SK-N-SH (cell line): ENCODE results near the gene LYRM2. TPM values are rescaled to one million over a fixed set of nuclear protein-coding genes. Genes with fewer than 3 reads are reported as not detected.

Source experiments
- CTCF ChIA-PET: fragments of 300-600, 350-600 bp; formaldehyde crosslinking; extraction: SDS; loops from one replicate; lab custom pipeline; 2021; lab: Yijun Ruan, JAX
- POLR2A ChIA-PET: fragments of 350-600 bp; sonication (Branson Sonifier 250); formaldehyde crosslinking; extraction: SDS; loops from one replicate; lab custom pipeline; 2020; ENCODE audit warnings: antibody characterized with exemption, inconsistent platforms; lab: Yijun Ruan, JAX
- DNase-seq: peaks from one replicate; pipeline ENCODE4 v3.0.0; 2012
- H2AFZ ChIP-seq: fragments of 200-600 bp; sonication (generic); 2 replicates; pipeline ENCODE4 v1.8.1; 2016; ENCODE audit warnings: antibody characterized with exemption, mild to moderate bottlenecking, low read depth
- H3F3A ChIP-seq: fragments of 200-600 bp; sonication (generic); replicated peaks from 2 replicates; pipeline ENCODE3; 2016; ENCODE audit warnings: antibody characterized with exemption, mild to moderate bottlenecking; ENCODE audit not compliant: insufficient read depth
- H3K27ac ChIP-seq, 2 experiments: fragments of 200-500 bp in 1 of 2; fragments of 200-600 bp in 1 of 2; sonication (Bioruptor generic) in 1 of 2; sonication (generic), shearing (Covaris generic) in 1 of 2; 2 replicates each; pipeline versions ENCODE4 v1.5.1 to v1.6.1; 2014 to 2016; ENCODE audit warnings: low read depth in 2 of 2, inconsistent platforms in 1 of 2, low read length in 1 of 2, mild to moderate bottlenecking in 1 of 2, mixed read lengths in 1 of 2
- H3K27me3 ChIP-seq: fragments of 200-600 bp; sonication (generic), shearing (Covaris generic); 2 replicates; pipeline ENCODE4 v1.6.1; 2016; ENCODE audit warnings: mixed run types; ENCODE audit not compliant: insufficient read depth
- H3K36me3 ChIP-seq, 2 experiments: fragments of 200-500 bp in 1 of 2; fragments of 200-600 bp in 1 of 2; sonication (Bioruptor generic) in 1 of 2; sonication (generic) in 1 of 2; replicated peaks in 1 of 2; 2 replicates each; pipeline versions ENCODE3 to v1.5.1; 2014 to 2016; ENCODE audit warnings: low read length in 1 of 2, mild to moderate bottlenecking in 1 of 2; ENCODE audit not compliant: insufficient read depth in 2 of 2, control insufficient read depth in 1 of 2
- H3K4me1 ChIP-seq, 2 experiments: fragments of 200-500 bp in 1 of 2; fragments of 200-600 bp in 1 of 2; sonication (Bioruptor generic) in 1 of 2; sonication (generic), shearing (Covaris generic) in 1 of 2; 2 replicates each; pipeline versions ENCODE4 v1.5.1 to v1.6.1; 2014 to 2016; ENCODE audit warnings: low read depth in 1 of 2, low read length in 1 of 2, mixed run types in 1 of 2; ENCODE audit not compliant: insufficient read depth in 2 of 2, control insufficient read depth in 1 of 2
- H3K4me2 ChIP-seq: fragments of 200-600 bp; sonication (generic), shearing (Covaris generic); 2 replicates; pipeline ENCODE4 v1.6.1; 2017; ENCODE audit warnings: mixed run types
- H3K4me3 ChIP-seq, 2 experiments: fragments of 200-500 bp in 1 of 2; fragments of 200-600 bp in 1 of 2; sonication (Bioruptor generic) in 1 of 2; sonication (generic), shearing (Covaris generic) in 1 of 2; 2 replicates each; pipeline versions ENCODE4 v1.5.1 to v1.8.1; 2014 to 2016; ENCODE audit warnings: low read depth in 2 of 2, inconsistent platforms in 1 of 2, low read length in 1 of 2, mild to moderate bottlenecking in 1 of 2, mixed read lengths in 1 of 2, moderate library complexity in 1 of 2
- H3K79me2 ChIP-seq: fragments of 200-600 bp; sonication (generic); 2 replicates; pipeline ENCODE4 v1.8.1; 2017; ENCODE audit warnings: mild to moderate bottlenecking; ENCODE audit not compliant: insufficient read depth
- H3K9ac ChIP-seq: fragments of 200-600 bp; sonication (generic); 2 replicates; pipeline ENCODE4 v1.6.1; 2017; ENCODE audit warnings: mixed run types
- H3K9me2 ChIP-seq: fragments of 200-600 bp; sonication (generic); 2 replicates; pipeline ENCODE4 v1.6.1; 2017; ENCODE audit warnings: mixed run types
- H3K9me3 ChIP-seq: fragments of 200-600 bp; sonication (generic); 2 replicates; pipeline ENCODE4 v1.6.1; 2017; ENCODE audit warnings: mixed run types, mild to moderate bottlenecking, moderate library complexity
- H4K20me1 ChIP-seq: fragments of 200-600 bp; sonication (generic); 2 replicates; pipeline ENCODE4 v1.6.1; 2017; ENCODE audit warnings: mild to moderate bottlenecking, mixed run types; ENCODE audit not compliant: insufficient read depth
- CHD2 ChIP-seq: fragments of 150-350 bp; IDR thresholded peaks from 2 replicates; pipeline ENCODE4 v1.6.1; 2018; ENCODE audit warnings: low read length; ENCODE audit not compliant: partially characterized antibody
- CTCF ChIP-seq: fragments of 200-600 bp; sonication (generic); IDR thresholded peaks from 2 replicates; pipeline ENCODE4 v1.6.1; 2017; ENCODE audit warnings: antibody characterized with exemption, mild to moderate bottlenecking, moderate library complexity
- EZH2phosphoT487 ChIP-seq: fragments of 200-600 bp; sonication (generic); IDR thresholded peaks from 2 replicates; pipeline ENCODE4 v1.6.1; 2017; ENCODE audit warnings: low read depth, mixed run types, mild to moderate bottlenecking, antibody characterized with exemption, moderate library complexity, borderline replicate concordance
- FOSL2 ChIP-seq: IDR thresholded peaks from 2 replicates; pipeline ENCODE4 v1.4.0; 2012; ENCODE audit warnings: low read depth, mild to moderate bottlenecking, moderate library complexity, borderline replicate concordance
- PBX3 ChIP-seq: IDR thresholded peaks from 2 replicates; pipeline ENCODE4; 2012
- POLR2AphosphoS5 ChIP-seq: IDR thresholded peaks from 2 replicates; pipeline ENCODE4 v1.6.1; 2012; ENCODE audit warnings: low read depth, low read length
- RAD21 ChIP-seq: IDR thresholded peaks from 2 replicates; pipeline ENCODE4 v1.6.1; 2012; ENCODE audit warnings: mild to moderate bottlenecking, low read length
- REST ChIP-seq: IDR thresholded peaks from 2 replicates; pipeline ENCODE4 v1.6.1; 2012; ENCODE audit warnings: mild to moderate bottlenecking, low read depth, low read length, moderate library complexity
- TCF12 ChIP-seq: IDR thresholded peaks from 2 replicates; pipeline ENCODE4 v1.4.0; 2012
- USF1 ChIP-seq: IDR thresholded peaks from 2 replicates; pipeline ENCODE4 v1.4.0; 2012; ENCODE audit warnings: low read depth, borderline replicate concordance
- ZBTB33 ChIP-seq: IDR thresholded peaks from 2 replicates; pipeline ENCODE4 v1.4.0; 2012; ENCODE audit warnings: low read depth, borderline replicate concordance
- WGBS: methylation state at CpG from one replicate; pipeline ENCODE4 v1.1.6; 2017; ENCODE audit warnings: low lambda C conversion rate; 5-methylcytosine and 5-hydroxymethylcytosine counted together
- polyA plus RNA-seq, 3 experiments: library from polyadenylated mRNA; depleted of rRNA; stranded (reverse); fragments of >200 nt; gene quantifications; 2 replicates each; pipeline ENCODE4 v1.2.3, GENCODE V29; 2012

LYRM2 gene
- polyA plus RNA-seq, 1 of the 3 experiments (the other 2 are of a cell fraction) = 14.5 TPM

GRCh38 chr6:89667872-89668556, 29.5 kb upstream of the LYRM2 start:
- CTCF ChIA-PET = interaction anchor here (0.7 to 1.8 kb wide), 3 partner anchors 29 to 302 kb away, joined by 3 to 5 read pairs (median 4); partner anchors contain the start of gene LYRM2
- Histone ChIP-seq H3K9me3 (no peaks in the 10 kb centered on the region), H4K20me1 (no peaks in the 10 kb centered on the region), H3K27ac (no peak overlapping the region; a peak in 1 of 4 replicates), H3K36me3 (peaks cover 46 to 48% of the 10 kb centered on the region in 2 experiments), H3K27me3 (no peaks in the 10 kb centered on the region)
- no peak for TF ChIP-seq USF1
- no peak for TF ChIP-seq RAD21
- TF ChIP-seq CTCF = no peak
- TF ChIP-seq EZH2phosphoT487 = no peak
- no peak for TF ChIP-seq CHD2
- TF ChIP-seq PBX3 = no peak
- TF ChIP-seq FOSL2 = no peak
- no peak for TF ChIP-seq REST
- TF ChIP-seq POLR2AphosphoS5 = no peak
- TF ChIP-seq ZBTB33 = no peak
- TF ChIP-seq TCF12 = no peak
- TF ChIP-seq, all 33 proteins: peak for 0
- Histone ChIP-seq H3K4me2 (no peak overlapping the region), H3K9ac (no peak overlapping the region), H3K4me3 (no peak overlapping the region), H3F3A (peaks cover 5% of the 10 kb centered on the region), H3K9me2 (no peaks in the 10 kb centered on the region), H3K4me1 (peaks cover 0 to 8% of the 10 kb centered on the region in 2 experiments; a peak in 2 of 4 replicates), H2AFZ (no peak overlapping the region), H3K79me2 (no peaks in the 10 kb centered on the region)
- POLR2A ChIA-PET = no interaction called here
- WGBS = 96% methylated on average over 5 of the region's 5 CpGs
- DNase-seq = no peak
